ENCODE data around the gene RDH16. TPM values are rescaled to one million over a fixed set of nuclear protein-coding genes. Genes with fewer than 3 reads are reported as not detected.
"Not testable (repeated sequence)": the region's sequence is repeated elsewhere in the genome, so short reads cannot be mapped to it uniquely, and the experiment has no call there.

Gene RDH16
- total and polyA plus RNA-seq, 4 donors, result 12.9 to 382 (median 219) TPM

GRCh38 chr12:56987011-56987410 lies 29.6 kb upstream of the RDH16 start (continued):
- TF ChIP-seq ZBTB33 (IDR thresholded peaks at IDR 0.05), result no peak
- no peak for TF ChIP-seq GABPA (IDR thresholded peaks at IDR 0.05 in 1 of 2, conservative IDR thresholded peaks at IDR 0.05 in 1 of 2)
- no peak for TF ChIP-seq FOXA2 (IDR thresholded peaks at IDR 0.05)
- no peak for TF ChIP-seq ATF3 (IDR thresholded peaks at IDR 0.05)

- H3K27ac ChIP-seq (ENCODE audit: low read depth in 1 of 2, low read length in 2 of 2); H3K27me3 ChIP-seq (ENCODE audit: control insufficient read depth in 4 of 4, insufficient read depth in 4 of 4, low read length in 3 of 4); H3K36me3 ChIP-seq (ENCODE audit: control insufficient read depth in 4 of 4, insufficient read depth in 3 of 4, low read depth in 1 of 4, low read length in 3 of 4); H3K9me3 ChIP-seq (ENCODE audit: control insufficient read depth in 4 of 4, low read length in 3 of 4); H3K4me3 ChIP-seq (ENCODE audit: low read depth in 1 of 3, low read length in 3 of 3); H3K9ac ChIP-seq (ENCODE audit: low read depth in 1 of 2, low read length in 2 of 2): not testable (repeated sequence)
- H3K4me1 ChIP-seq (ENCODE audit: control insufficient read depth in 4 of 4, insufficient read depth in 4 of 4, low read length in 3 of 4), result peaks cover 2 to 21% (median 13%) of the 10 kb centered on the region in 4 donors
- 81% methylated on average over 5 of the region's 6 CpGs for WGBS
- DNase-seq (ENCODE audit: low spot score), result peak; percentile 14
Measured at GRCh38 chr12:56985714-56986113, 28.3 kb upstream of the RDH16 start.

- WGBS, result 97% methylated on average over 4 of the region's 4 CpGs
Measured at GRCh38 chr12:56983386-56983785, 26.0 kb upstream of the RDH16 start.

GRCh38 chr12:56982578-56983236 lies 25.3 kb upstream of the RDH16 start:
- peak; percentile 16 for DNase-seq (ENCODE audit: low spot score)
- H3K9me3 ChIP-seq (ENCODE audit: control insufficient read depth in 4 of 4, low read length in 3 of 4); H3K27ac ChIP-seq (ENCODE audit: low read depth in 1 of 2, low read length in 2 of 2); H3K36me3 ChIP-seq (ENCODE audit: control insufficient read depth in 4 of 4, insufficient read depth in 3 of 4, low read depth in 1 of 4, low read length in 3 of 4); H3K27me3 ChIP-seq (ENCODE audit: control insufficient read depth in 4 of 4, insufficient read depth in 4 of 4, low read length in 3 of 4); H3K9ac ChIP-seq (ENCODE audit: low read depth in 1 of 2, low read length in 2 of 2); H3K4me3 ChIP-seq (ENCODE audit: low read depth in 1 of 3, low read length in 3 of 3): not testable (repeated sequence)
- peaks cover 4 to 26% (median 16%) of the 10 kb centered on the region in 4 donors for H3K4me1 ChIP-seq (ENCODE audit: control insufficient read depth in 4 of 4, insufficient read depth in 4 of 4, low read length in 3 of 4)
- 90% methylated on average over 3 of the region's 3 CpGs for WGBS

More at GRCh38 chr12:56983386-56983785, 26.0 kb upstream of the RDH16 start:
- Histone ChIP-seq H3K9me3 (ENCODE audit: control insufficient read depth in 4 of 4, low read length in 3 of 4) (no peaks in the 10 kb centered on the region), H3K27ac (ENCODE audit: low read depth in 1 of 2, low read length in 2 of 2) (no peak overlapping the region), H3K9ac (ENCODE audit: low read depth in 1 of 2, low read length in 2 of 2) (no peak overlapping the region), H3K4me3 (ENCODE audit: low read depth in 1 of 3, low read length in 3 of 3) (no peak overlapping the region), H3K36me3 (ENCODE audit: control insufficient read depth in 4 of 4, insufficient read depth in 3 of 4, low read depth in 1 of 4, low read length in 3 of 4) (no peaks in the 10 kb centered on the region), H3K4me1 (ENCODE audit: control insufficient read depth in 4 of 4, insufficient read depth in 4 of 4, low read length in 3 of 4) (peaks cover 4 to 27% (median 15%) of the 10 kb centered on the region in 4 donors), H3K27me3 (ENCODE audit: control insufficient read depth in 4 of 4, insufficient read depth in 4 of 4, low read length in 3 of 4) (no peaks in the 10 kb centered on the region)
- DNase-seq (ENCODE audit: low spot score), result peak; percentile 16
- no peak for TF ChIP-seq HNF4G (IDR thresholded peaks at IDR 0.05)
- TF ChIP-seq EGR1 (IDR thresholded peaks at IDR 0.05; ENCODE audit: low read depth in 2 of 2), result no peak
- no peak for TF ChIP-seq ATF3 (IDR thresholded peaks at IDR 0.05)
- no peak for TF ChIP-seq CTCF (IDR thresholded peaks at IDR 0.05; ENCODE audit: low read depth, low read length, missing input control)
- no peak for TF ChIP-seq SP1 (IDR thresholded peaks at IDR 0.05)
- no peak for TF ChIP-seq GABPA (IDR thresholded peaks at IDR 0.05 in 1 of 2, conservative IDR thresholded peaks at IDR 0.05 in 1 of 2)
- TF ChIP-seq RXRA (IDR thresholded peaks at IDR 0.05), result no peak
- TF ChIP-seq JUND (IDR thresholded peaks at IDR 0.05), result no peak
- no peak for TF ChIP-seq YY1 (IDR thresholded peaks at IDR 0.05)
- no peak for TF ChIP-seq NR2F2 (IDR thresholded peaks at IDR 0.05)
- no peak for TF ChIP-seq ZBTB33 (IDR thresholded peaks at IDR 0.05)
- no peak for TF ChIP-seq FOXA1 (IDR thresholded peaks at IDR 0.05)
- no peak for TF ChIP-seq MAX (IDR thresholded peaks at IDR 0.05)
- TF ChIP-seq TAF1 (conservative IDR thresholded peaks at IDR 0.05), result no peak
- no peak for TF ChIP-seq FOXA2 (IDR thresholded peaks at IDR 0.05)
